ENCODE results near the gene ARHGAP32. TPM values are rescaled to one million over a fixed set of nuclear protein-coding genes. Genes with fewer than 3 reads are reported as not detected.
A peak's percentile ranks its signal among the peaks of the same experiment; 100 is the strongest.

The ARHGAP32 gene
- total and polyA plus RNA-seq, 2 experiments from 2014 or later: 9.9 to 17.3 TPM

- Histone ChIP-seq H3K9me2 (replicated peaks; ENCODE audit: insufficient read depth) (no peaks in the 10 kb centered on the region), H3K4me1 (ENCODE audit: insufficient read depth) (peaks cover 17% of the 10 kb centered on the region), H3K36me3 (replicated peaks; ENCODE audit: insufficient read depth, low read depth) (no peaks in the 10 kb centered on the region), H3K27me3 (no peaks in the 10 kb centered on the region), H4K20me1 (ENCODE audit: insufficient read depth, poor library complexity, severe bottlenecking) (no peaks in the 10 kb centered on the region), H3K79me2 (no peaks in the 10 kb centered on the region), H3K4me2 (no peak overlapping the region), H3K4me3 (no peak overlapping the region), H3K27ac (no peak overlapping the region), H2AFZ (no peak overlapping the region), H3K9me3 (ENCODE audit: low read depth) (no peaks in the 10 kb centered on the region)
- no peak for TF ChIP-seq EZH2phosphoT487 (IDR thresholded peaks at IDR 0.05; ENCODE audit: low read depth, severe bottlenecking, unreplicated experiment)
- TF ChIP-seq EZH2 (IDR thresholded peaks at IDR 0.05; ENCODE audit: borderline replicate concordance): no peak
- TF ChIP-seq, protein P1, sequence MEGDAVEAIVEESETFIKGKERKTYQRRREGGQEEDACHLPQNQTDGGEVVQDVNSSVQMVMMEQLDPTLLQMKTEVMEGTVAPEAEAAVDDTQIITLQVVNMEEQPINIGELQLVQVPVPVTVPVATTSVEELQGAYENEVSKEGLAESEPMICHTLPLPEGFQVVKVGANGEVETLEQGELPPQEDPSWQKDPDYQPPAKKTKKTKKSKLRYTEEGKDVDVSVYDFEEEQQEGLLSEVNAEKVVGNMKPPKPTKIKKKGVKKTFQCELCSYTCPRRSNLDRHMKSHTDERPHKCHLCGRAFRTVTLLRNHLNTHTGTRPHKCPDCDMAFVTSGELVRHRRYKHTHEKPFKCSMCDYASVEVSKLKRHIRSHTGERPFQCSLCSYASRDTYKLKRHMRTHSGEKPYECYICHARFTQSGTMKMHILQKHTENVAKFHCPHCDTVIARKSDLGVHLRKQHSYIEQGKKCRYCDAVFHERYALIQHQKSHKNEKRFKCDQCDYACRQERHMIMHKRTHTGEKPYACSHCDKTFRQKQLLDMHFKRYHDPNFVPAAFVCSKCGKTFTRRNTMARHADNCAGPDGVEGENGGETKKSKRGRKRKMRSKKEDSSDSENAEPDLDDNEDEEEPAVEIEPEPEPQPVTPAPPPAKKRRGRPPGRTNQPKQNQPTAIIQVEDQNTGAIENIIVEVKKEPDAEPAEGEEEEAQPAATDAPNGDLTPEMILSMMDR (IDR thresholded peaks at IDR 0.05; ENCODE audit: poor library complexity): peak; percentile 90
- DNase-seq (ENCODE audit: low spot score): peak; percentile 73
- 34% methylated on average over 6 of the region's 6 CpGs for WGBS (ENCODE audit: low lambda C conversion rate, missing lambda C conversion rate)
Measured at GRCh38 chr11:129117595-129118350, 74.4 kb downstream of the ARHGAP32 start.

- Histone ChIP-seq H3K4me3 (no peak overlapping the region), H2AFZ (no peak overlapping the region), H3K4me2 (peak overlapping the region; percentile 26), H3K4me1 (ENCODE audit: insufficient read depth) (peaks cover 17% of the 10 kb centered on the region), H3K9me3 (ENCODE audit: low read depth) (no peaks in the 10 kb centered on the region), H3K27ac (peak overlapping the region; percentile 63), H3K36me3 (replicated peaks; ENCODE audit: insufficient read depth, low read depth) (no peaks in the 10 kb centered on the region), H3K79me2 (no peaks in the 10 kb centered on the region), H3K27me3 (no peaks in the 10 kb centered on the region), H4K20me1 (ENCODE audit: insufficient read depth, poor library complexity, severe bottlenecking) (no peaks in the 10 kb centered on the region), H3K9me2 (replicated peaks; ENCODE audit: insufficient read depth) (no peaks in the 10 kb centered on the region)
- WGBS (ENCODE audit: low lambda C conversion rate, missing lambda C conversion rate): 6% methylated on average over 2 of the region's 2 CpGs
- DNase-seq (ENCODE audit: low spot score): peak; percentile 23
- TF ChIP-seq EZH2phosphoT487 (IDR thresholded peaks at IDR 0.05; ENCODE audit: low read depth, severe bottlenecking, unreplicated experiment) (no peak), EZH2 (IDR thresholded peaks at IDR 0.05; ENCODE audit: borderline replicate concordance) (no peak)
- TF ChIP-seq, protein P1 (IDR thresholded peaks at IDR 0.05; ENCODE audit: poor library complexity): no peak
Measured at GRCh38 chr11:129115652-129116586, 76.2 kb downstream of the ARHGAP32 start.

DNA sequence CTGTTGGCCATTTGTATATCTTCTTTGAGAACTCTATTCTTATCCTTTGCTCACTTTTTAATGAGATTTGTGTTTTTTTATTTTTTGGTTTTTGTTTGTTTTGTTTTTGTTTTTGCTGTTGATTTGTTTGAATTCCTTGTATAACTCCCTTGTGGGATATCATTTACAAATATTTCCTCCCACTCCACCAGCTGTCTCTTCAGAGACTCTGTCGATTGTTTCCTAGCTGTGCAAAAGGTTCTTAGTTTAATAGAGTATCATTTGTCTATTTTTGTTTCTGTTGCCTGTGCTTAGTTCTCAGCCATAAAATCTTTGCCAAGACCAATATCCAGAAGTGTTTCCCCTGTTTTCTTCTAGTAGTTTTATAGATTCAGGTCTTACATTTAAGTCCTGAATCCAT is 82.4 kb downstream of the ARHGAP32 start:
- TF ChIP-seq EZH2phosphoT487 (IDR thresholded peaks at IDR 0.05; ENCODE audit: low read depth, severe bottlenecking, unreplicated experiment) (no peak), EZH2 (IDR thresholded peaks at IDR 0.05; ENCODE audit: borderline replicate concordance) (no peak)
- TF ChIP-seq, protein P1 (IDR thresholded peaks at IDR 0.05; ENCODE audit: poor library complexity): no peak
- no peaks in the 10 kb centered on the region for H3K4me1 ChIP-seq (ENCODE audit: insufficient read depth)
- H3K27me3 ChIP-seq: no peaks in the 10 kb centered on the region
- H3K4me2 ChIP-seq: no peak overlapping the region
- H3K4me3 ChIP-seq: no peak overlapping the region
- WGBS (ENCODE audit: low lambda C conversion rate, missing lambda C conversion rate): 79% methylated on average over 1 of the region's 1 CpG
- H4K20me1 ChIP-seq (ENCODE audit: insufficient read depth, poor library complexity, severe bottlenecking): no peaks in the 10 kb centered on the region
- no peak overlapping the region for H3K27ac ChIP-seq
- peaks cover 12% of the 10 kb centered on the region for H3K9me3 ChIP-seq (ENCODE audit: low read depth)
- H2AFZ ChIP-seq: no peak overlapping the region
- no peak for DNase-seq (ENCODE audit: low spot score)
- H3K9me2 ChIP-seq (replicated peaks; ENCODE audit: insufficient read depth): no peaks in the 10 kb centered on the region
- H3K36me3 ChIP-seq (replicated peaks; ENCODE audit: insufficient read depth, low read depth): no peaks in the 10 kb centered on the region
- H3K79me2 ChIP-seq: no peaks in the 10 kb centered on the region

Measured in hepatocyte (in vitro differentiated cells).